Measurements from ENCODE around the gene TADA1.

DNA sequence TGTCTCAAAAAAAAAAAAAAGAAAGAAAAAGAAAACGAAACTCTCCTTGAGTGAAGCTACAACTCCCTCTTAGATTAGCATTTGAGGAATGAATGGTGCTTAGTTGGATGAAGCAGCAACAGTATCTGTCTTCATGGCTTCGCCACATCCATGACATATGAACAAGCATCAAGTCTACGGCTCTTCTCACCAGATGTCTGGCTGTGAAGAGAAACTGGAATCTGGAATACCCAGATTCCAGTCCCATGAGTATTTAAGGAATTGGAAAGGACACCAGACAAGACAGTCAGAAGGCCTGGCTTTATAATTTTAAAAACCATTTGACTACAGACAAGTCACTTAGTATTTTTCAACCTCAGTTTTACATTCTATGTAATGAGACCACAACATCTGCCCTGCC is 38.0 kb upstream of the TADA1 start:
- TF ChIP-seq, protein P1, sequence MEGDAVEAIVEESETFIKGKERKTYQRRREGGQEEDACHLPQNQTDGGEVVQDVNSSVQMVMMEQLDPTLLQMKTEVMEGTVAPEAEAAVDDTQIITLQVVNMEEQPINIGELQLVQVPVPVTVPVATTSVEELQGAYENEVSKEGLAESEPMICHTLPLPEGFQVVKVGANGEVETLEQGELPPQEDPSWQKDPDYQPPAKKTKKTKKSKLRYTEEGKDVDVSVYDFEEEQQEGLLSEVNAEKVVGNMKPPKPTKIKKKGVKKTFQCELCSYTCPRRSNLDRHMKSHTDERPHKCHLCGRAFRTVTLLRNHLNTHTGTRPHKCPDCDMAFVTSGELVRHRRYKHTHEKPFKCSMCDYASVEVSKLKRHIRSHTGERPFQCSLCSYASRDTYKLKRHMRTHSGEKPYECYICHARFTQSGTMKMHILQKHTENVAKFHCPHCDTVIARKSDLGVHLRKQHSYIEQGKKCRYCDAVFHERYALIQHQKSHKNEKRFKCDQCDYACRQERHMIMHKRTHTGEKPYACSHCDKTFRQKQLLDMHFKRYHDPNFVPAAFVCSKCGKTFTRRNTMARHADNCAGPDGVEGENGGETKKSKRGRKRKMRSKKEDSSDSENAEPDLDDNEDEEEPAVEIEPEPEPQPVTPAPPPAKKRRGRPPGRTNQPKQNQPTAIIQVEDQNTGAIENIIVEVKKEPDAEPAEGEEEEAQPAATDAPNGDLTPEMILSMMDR (IDR thresholded peaks at IDR 0.05; ENCODE audit: insufficient read depth, low read length) = no peak
- TF ChIP-seq POLR2AphosphoS5 (IDR thresholded peaks at IDR 0.05; ENCODE audit: low read depth) = no peak
- TF ChIP-seq SPI1 (IDR thresholded peaks at IDR 0.05; ENCODE audit: borderline replicate concordance, low read depth) = no peak

All from HL-60 (cell line).